OCI-LY7 (cell line): Measurements from ENCODE around the gene CPA1. TPM values are rescaled to one million over a fixed set of nuclear protein-coding genes. Genes with fewer than 3 reads are reported as not detected.

Source experiments
- BruUV-seq: library from RNA; stranded (reverse); fragments of 400-500 nt; replicated peaks from 2 replicates; lab custom pipeline; 2021; lab: Mats Ljungman, UMichigan
- CTCF ChIA-PET: fragments of 300-600 bp; sonication (Branson Sonifier 250); formaldehyde crosslinking; loops from one replicate; lab custom pipeline; 2022; ENCODE audit warnings: antibody characterized with exemption; ENCODE audit not compliant: unreplicated experiment; lab: Charles Lee
- POLR2A ChIA-PET: fragments of 300-600 bp; sonication (Branson Sonifier 250); formaldehyde crosslinking; loops from one replicate; lab custom pipeline; 2022; ENCODE audit warnings: antibody characterized with exemption; lab: Charles Lee
- DNase-seq: peaks from one replicate; pipeline ENCODE4 v3.0.0-alpha.2; 2015; ENCODE audit warnings: low spot score
- H2AFZ ChIP-seq: fragments of 200-600 bp; sonication (generic), shearing (Covaris generic); 2 replicates; pipeline ENCODE4 v1.6.1; 2014; ENCODE audit warnings: mild to moderate bottlenecking, antibody characterized with exemption, low read length, moderate library complexity
- H3K27ac ChIP-seq: fragments of 200-600 bp; sonication (generic); 2 replicates; pipeline ENCODE4 v1.5.1; 2014; ENCODE audit warnings: mixed run types, low read depth, mild to moderate bottlenecking, moderate library complexity, low read length, inconsistent platforms; ENCODE audit not compliant: poor library complexity, severe bottlenecking
- H3K36me3 ChIP-seq: fragments of 200-600 bp; sonication (generic); 2 replicates; pipeline ENCODE4 v1.6.1; 2014; ENCODE audit warnings: mild to moderate bottlenecking, antibody characterized with exemption, low read length, moderate library complexity, mixed read lengths; ENCODE audit not compliant: insufficient read depth
- H3K4me1 ChIP-seq: fragments of 200-600 bp; sonication (generic); 2 replicates; pipeline ENCODE4 v1.5.1; 2014; ENCODE audit warnings: mild to moderate bottlenecking, low read length; ENCODE audit not compliant: insufficient read depth, poor library complexity, severe bottlenecking
- H3K4me2 ChIP-seq: fragments of 200-600 bp; sonication (generic); 2 replicates; pipeline ENCODE4 v1.6.1; 2014; ENCODE audit warnings: mild to moderate bottlenecking, low read length
- H3K4me3 ChIP-seq: fragments of 200-600 bp; sonication (generic); 2 replicates; pipeline ENCODE4 v1.5.1; 2014; ENCODE audit warnings: mild to moderate bottlenecking, low read depth, low read length; ENCODE audit not compliant: poor library complexity, severe bottlenecking
- H3K79me2 ChIP-seq: fragments of 200-600 bp; sonication (generic); 2 replicates; pipeline ENCODE4 v1.6.1; 2016; ENCODE audit warnings: low read depth, mild to moderate bottlenecking, low read length, moderate library complexity, mixed read lengths; ENCODE audit not compliant: insufficient read depth
- H3K9me2 ChIP-seq: fragments of 200-600 bp; sonication (generic); 2 replicates; pipeline ENCODE4 v1.6.1; 2016; ENCODE audit warnings: mild to moderate bottlenecking, low read length, mixed read lengths; ENCODE audit not compliant: insufficient read depth
- H3K9me3 ChIP-seq: fragments of 200-600 bp; sonication (generic); 2 replicates; pipeline ENCODE4 v1.6.1; 2014; ENCODE audit warnings: mild to moderate bottlenecking, mixed run types, low read length, mixed read lengths
- H4K20me1 ChIP-seq: fragments of 200-600 bp; sonication (generic); 2 replicates; pipeline ENCODE4 v1.6.1; 2014; ENCODE audit warnings: mild to moderate bottlenecking, antibody characterized with exemption, low read length, moderate library complexity, mixed read lengths; ENCODE audit not compliant: insufficient read depth
- EZH2phosphoT487 ChIP-seq: fragments of 200-600 bp; sonication (generic); IDR thresholded peaks from 2 replicates; pipeline ENCODE4 v1.6.1; 2018; ENCODE audit warnings: low read depth, borderline replicate concordance, mild to moderate bottlenecking, mixed run types, antibody characterized with exemption, low read length, moderate library complexity, mixed read lengths
- intact Hi-C: fragments of 100-400 bp; cut with micrococcal nuclease; formaldehyde crosslinking; loops from one replicate; pipeline ENCODE4 v1.10.0; 2022; ENCODE audit not compliant: unreplicated experiment
- total RNA-seq, 2 experiments: library from RNA; depleted of rRNA in 1 of 2; stranded (reverse); fragments of >200 nt in 1 of 2; shearing (Covaris generic) in 1 of 2; gene quantifications; 2 replicates each; pipeline ENCODE4 v1.2.3, GENCODE V29; 2014 to 2022
- TF ChIP-seq, protein P1 (sequence below): fragments of 200-600 bp; sonication (generic); conservative IDR thresholded peaks from 2 replicates; pipeline ENCODE4 v1.5.1; 2014; ENCODE audit warnings: mild to moderate bottlenecking, antibody characterized with exemption, low read length, moderate library complexity, mixed read lengths

CPA1 gene
- total RNA-seq, 2 experiments from 2014 or later, result not detected

DNA sequence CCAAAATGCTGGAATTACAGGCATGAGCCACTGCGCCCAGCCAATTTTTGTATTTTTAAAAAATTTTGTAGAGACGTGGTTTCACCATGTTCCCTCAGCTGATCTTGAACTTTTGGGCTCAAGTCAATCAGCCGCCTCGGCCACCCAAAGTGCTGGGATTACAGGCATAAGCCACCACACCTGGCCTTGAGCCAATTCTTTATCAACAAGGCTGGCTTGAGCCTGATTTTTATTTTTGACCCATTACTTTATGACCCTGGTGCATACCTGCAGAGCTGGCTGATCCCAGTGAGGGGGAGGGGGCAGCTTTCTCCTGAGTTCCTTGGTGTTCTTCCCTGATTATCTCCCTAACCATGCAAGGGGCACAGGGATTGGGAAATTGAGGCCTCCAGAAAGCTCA, 15.8 kb upstream of the CPA1 start:
- H2AFZ ChIP-seq, result no peak overlapping the region
- no TSS peak for BruUV-seq
- no peaks in the 10 kb centered on the region for H3K9me2 ChIP-seq
- intact Hi-C loops, result no loop called here
- H3K79me2 ChIP-seq, result no peaks in the 10 kb centered on the region
- no peaks in the 10 kb centered on the region for H3K36me3 ChIP-seq
- no peaks in the 10 kb centered on the region for H3K4me1 ChIP-seq
- H3K4me3 ChIP-seq, result no peak overlapping the region
- POLR2A ChIA-PET, result no interaction called here
- no peak for TF ChIP-seq EZH2phosphoT487
- TF ChIP-seq, protein P1, sequence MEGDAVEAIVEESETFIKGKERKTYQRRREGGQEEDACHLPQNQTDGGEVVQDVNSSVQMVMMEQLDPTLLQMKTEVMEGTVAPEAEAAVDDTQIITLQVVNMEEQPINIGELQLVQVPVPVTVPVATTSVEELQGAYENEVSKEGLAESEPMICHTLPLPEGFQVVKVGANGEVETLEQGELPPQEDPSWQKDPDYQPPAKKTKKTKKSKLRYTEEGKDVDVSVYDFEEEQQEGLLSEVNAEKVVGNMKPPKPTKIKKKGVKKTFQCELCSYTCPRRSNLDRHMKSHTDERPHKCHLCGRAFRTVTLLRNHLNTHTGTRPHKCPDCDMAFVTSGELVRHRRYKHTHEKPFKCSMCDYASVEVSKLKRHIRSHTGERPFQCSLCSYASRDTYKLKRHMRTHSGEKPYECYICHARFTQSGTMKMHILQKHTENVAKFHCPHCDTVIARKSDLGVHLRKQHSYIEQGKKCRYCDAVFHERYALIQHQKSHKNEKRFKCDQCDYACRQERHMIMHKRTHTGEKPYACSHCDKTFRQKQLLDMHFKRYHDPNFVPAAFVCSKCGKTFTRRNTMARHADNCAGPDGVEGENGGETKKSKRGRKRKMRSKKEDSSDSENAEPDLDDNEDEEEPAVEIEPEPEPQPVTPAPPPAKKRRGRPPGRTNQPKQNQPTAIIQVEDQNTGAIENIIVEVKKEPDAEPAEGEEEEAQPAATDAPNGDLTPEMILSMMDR, result no peak
- no peak for DNase-seq
- no peaks in the 10 kb centered on the region for H3K9me3 ChIP-seq
- no peaks in the 10 kb centered on the region for H4K20me1 ChIP-seq
- CTCF ChIA-PET, result no interaction called here
- no peak overlapping the region for H3K4me2 ChIP-seq
- H3K27ac ChIP-seq, result no peak overlapping the region

DNA sequence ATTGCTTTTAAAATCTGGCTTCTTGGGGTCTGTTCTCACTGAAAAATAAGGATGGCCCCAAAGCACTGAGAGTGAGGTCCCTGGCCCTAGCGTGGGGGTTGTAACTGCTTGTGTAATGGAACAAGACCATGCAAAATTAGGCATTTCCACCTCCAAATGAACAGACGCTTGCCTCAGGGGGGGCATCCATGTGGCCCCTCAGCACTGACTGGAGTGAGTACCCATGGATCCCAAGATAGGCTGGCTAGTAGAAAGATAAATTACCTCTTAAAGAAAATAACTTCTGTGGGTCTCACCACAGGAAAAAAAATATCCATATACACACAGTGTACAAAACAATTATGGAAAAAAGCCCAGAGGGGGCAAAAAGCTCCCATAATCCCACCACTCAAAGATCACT, 15.2 kb upstream of the CPA1 start:
- no peak for DNase-seq
- CTCF ChIA-PET, result no interaction called here
- Histone ChIP-seq H3K4me3 (no peak overlapping the region), H3K4me1 (no peaks in the 10 kb centered on the region), H3K4me2 (peak overlapping the region; percentile 0; the same call in 1 of the 2 replicates), H3K36me3 (no peaks in the 10 kb centered on the region), H2AFZ (no peak overlapping the region), H3K9me2 (no peaks in the 10 kb centered on the region), H4K20me1 (no peaks in the 10 kb centered on the region), H3K79me2 (no peaks in the 10 kb centered on the region), H3K27ac (no peak overlapping the region), H3K9me3 (no peaks in the 10 kb centered on the region)
- no peak for TF ChIP-seq EZH2phosphoT487
- TF ChIP-seq, protein P1, result no peak
- POLR2A ChIA-PET, result no interaction called here
- intact Hi-C loops, result no loop called here
- BruUV-seq, result no TSS peak

DNA sequence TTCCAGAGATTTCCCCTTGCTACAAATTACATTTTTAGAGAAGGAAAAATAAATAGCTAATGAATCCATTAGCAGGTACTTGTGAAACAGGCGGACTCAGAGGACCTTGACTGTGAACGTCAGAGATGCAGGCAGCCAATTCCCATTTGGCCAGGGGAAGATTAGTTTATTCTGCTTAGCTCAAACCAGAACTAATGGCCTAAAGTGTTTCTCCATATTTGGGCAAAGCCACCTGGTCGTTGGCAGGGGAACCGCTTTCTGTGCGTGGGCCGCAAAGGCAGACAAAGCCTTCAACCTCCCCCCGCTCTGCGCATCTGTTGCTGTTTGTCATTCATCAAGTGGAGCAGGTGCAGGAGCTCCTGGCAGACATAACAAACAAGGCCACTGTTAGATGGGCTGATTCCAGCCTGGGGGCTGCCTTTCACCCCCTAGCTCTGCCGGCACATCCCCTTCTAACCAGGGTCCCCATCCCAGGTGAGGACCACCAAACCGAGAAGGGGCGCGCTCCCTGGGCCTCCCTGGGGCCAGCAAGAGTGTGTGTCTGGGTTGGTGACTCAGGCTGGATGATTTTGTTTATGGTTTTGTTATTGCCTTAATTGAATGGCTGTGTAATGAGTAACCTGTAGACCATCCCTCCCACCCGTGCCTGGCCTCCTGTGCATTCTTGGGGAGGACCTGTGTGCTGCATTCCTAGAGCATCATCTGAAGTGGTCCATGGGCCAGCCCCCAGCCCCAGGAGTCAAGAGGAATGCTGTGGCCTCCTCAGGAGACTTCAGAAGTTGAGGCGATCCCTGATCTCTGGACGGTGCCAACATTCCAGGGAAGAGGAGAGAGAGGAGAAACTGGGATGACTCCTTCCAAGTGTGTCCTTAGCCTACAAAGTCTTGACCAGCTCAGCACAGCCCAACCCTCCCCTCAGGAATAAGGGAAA, 14.5 kb upstream of the CPA1 start:
- ChIA-PET CTCF (no interaction called here), POLR2A (no interaction called here)
- H3K27ac ChIP-seq, result no peak overlapping the region
- no peaks in the 10 kb centered on the region for H4K20me1 ChIP-seq
- no peaks in the 10 kb centered on the region for H3K79me2 ChIP-seq
- H3K4me1 ChIP-seq, result no peaks in the 10 kb centered on the region
- H2AFZ ChIP-seq, result no peak overlapping the region
- BruUV-seq, result no TSS peak
- TF ChIP-seq, protein P1, result no peak
- no peak for TF ChIP-seq EZH2phosphoT487
- H3K9me2 ChIP-seq, result no peaks in the 10 kb centered on the region
- no peaks in the 10 kb centered on the region for H3K9me3 ChIP-seq
- peak overlapping the region; percentile 52; the same call in 1 of the 2 replicates for H3K4me2 ChIP-seq
- intact Hi-C loops, result no loop called here
- H3K36me3 ChIP-seq, result no peaks in the 10 kb centered on the region
- DNase-seq, result no peak
- H3K4me3 ChIP-seq, result no peak overlapping the region
